Endothelial cell (in vitro differentiated cells): ENCODE measurements around the gene FBLN2. TPM values are rescaled to one million over a fixed set of nuclear protein-coding genes. Genes with fewer than 3 reads are reported as not detected.

Experiments used
- DNase-seq: peaks from one replicate; pipeline ENCODE4 v3.0.0; 2021; ENCODE audit warnings: low spot score
- H3K27ac Mint-ChIP-seq: one replicate; pipeline ENCODE4 v1.8.0; 2021; ENCODE audit warnings: mixed read lengths, inconsistent platforms; ENCODE audit not compliant: unreplicated experiment
- H3K27me3 Mint-ChIP-seq: one replicate; pipeline ENCODE4 v1.8.0; 2021; ENCODE audit warnings: mild to moderate bottlenecking, moderate library complexity, mixed read lengths, inconsistent platforms; ENCODE audit not compliant: unreplicated experiment
- H3K36me3 Mint-ChIP-seq: one replicate; pipeline ENCODE4 v1.8.0; 2021; ENCODE audit warnings: mild to moderate bottlenecking, low read depth, mixed read lengths, inconsistent platforms; ENCODE audit not compliant: unreplicated experiment
- H3K4me1 Mint-ChIP-seq: one replicate; pipeline ENCODE4 v1.8.0; 2021; ENCODE audit warnings: mild to moderate bottlenecking, mixed read lengths, inconsistent platforms; ENCODE audit not compliant: unreplicated experiment
- H3K4me3 Mint-ChIP-seq: one replicate; pipeline ENCODE4 v1.8.0; 2021; ENCODE audit warnings: mild to moderate bottlenecking, mixed read lengths, inconsistent platforms; ENCODE audit not compliant: unreplicated experiment
- H3K9me3 Mint-ChIP-seq: one replicate; pipeline ENCODE4 v1.8.0; 2021; ENCODE audit warnings: mixed read lengths, inconsistent platforms; ENCODE audit not compliant: unreplicated experiment
- total RNA-seq: library from RNA; stranded (reverse); fragmentation: NEBNext Ultra II Directional; extraction: Animal tissue kit (Norgen Biotek cat#: 25700); gene quantifications from one replicate; pipeline ENCODE4 v1.2.1, GENCODE V29; 2021; ENCODE audit not compliant: unreplicated experiment
- TF ChIP-seq, protein P1 (sequence below): fragments of 200-600 bp; sonication (generic); IDR thresholded peaks from one replicate; pipeline ENCODE4 v1.5.0; 2021; ENCODE audit warnings: antibody characterized with exemption; ENCODE audit not compliant: unreplicated experiment

FBLN2 gene
- total RNA-seq, 1 donor from 2014 or later = 10.5 TPM

- no peaks in the 10 kb centered on the region for H3K36me3 Mint-ChIP-seq
- no peak for DNase-seq
- TF ChIP-seq, protein P1, sequence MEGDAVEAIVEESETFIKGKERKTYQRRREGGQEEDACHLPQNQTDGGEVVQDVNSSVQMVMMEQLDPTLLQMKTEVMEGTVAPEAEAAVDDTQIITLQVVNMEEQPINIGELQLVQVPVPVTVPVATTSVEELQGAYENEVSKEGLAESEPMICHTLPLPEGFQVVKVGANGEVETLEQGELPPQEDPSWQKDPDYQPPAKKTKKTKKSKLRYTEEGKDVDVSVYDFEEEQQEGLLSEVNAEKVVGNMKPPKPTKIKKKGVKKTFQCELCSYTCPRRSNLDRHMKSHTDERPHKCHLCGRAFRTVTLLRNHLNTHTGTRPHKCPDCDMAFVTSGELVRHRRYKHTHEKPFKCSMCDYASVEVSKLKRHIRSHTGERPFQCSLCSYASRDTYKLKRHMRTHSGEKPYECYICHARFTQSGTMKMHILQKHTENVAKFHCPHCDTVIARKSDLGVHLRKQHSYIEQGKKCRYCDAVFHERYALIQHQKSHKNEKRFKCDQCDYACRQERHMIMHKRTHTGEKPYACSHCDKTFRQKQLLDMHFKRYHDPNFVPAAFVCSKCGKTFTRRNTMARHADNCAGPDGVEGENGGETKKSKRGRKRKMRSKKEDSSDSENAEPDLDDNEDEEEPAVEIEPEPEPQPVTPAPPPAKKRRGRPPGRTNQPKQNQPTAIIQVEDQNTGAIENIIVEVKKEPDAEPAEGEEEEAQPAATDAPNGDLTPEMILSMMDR = no peak
- no peaks in the 10 kb centered on the region for H3K4me1 Mint-ChIP-seq
- no peak overlapping the region for H3K27ac Mint-ChIP-seq
- peaks cover 10% of the 10 kb centered on the region for H3K27me3 Mint-ChIP-seq
- H3K4me3 Mint-ChIP-seq = no peak overlapping the region
- no peaks in the 10 kb centered on the region for H3K9me3 Mint-ChIP-seq
Observed at GRCh38 chr3:13663781-13664535, 115.0 kb downstream of the FBLN2 start.

- H3K9me3 Mint-ChIP-seq = no peaks in the 10 kb centered on the region
- TF ChIP-seq, protein P1 = no peak
- no peak overlapping the region for H3K4me3 Mint-ChIP-seq
- no peak for DNase-seq
- peaks cover 6% of the 10 kb centered on the region for H3K27me3 Mint-ChIP-seq
- no peak overlapping the region for H3K27ac Mint-ChIP-seq
- H3K36me3 Mint-ChIP-seq = no peaks in the 10 kb centered on the region
- no peaks in the 10 kb centered on the region for H3K4me1 Mint-ChIP-seq
Observed at GRCh38 chr3:13665582-13666226, 116.8 kb downstream of the FBLN2 start.

GRCh38 chr3:13666227-13666619 lies 117.3 kb downstream of the FBLN2 start:
- Mint-ChIP-seq H3K4me1 (no peaks in the 10 kb centered on the region), H3K27ac (no peak overlapping the region), H3K27me3 (peaks cover 6% of the 10 kb centered on the region), H3K36me3 (no peaks in the 10 kb centered on the region), H3K4me3 (no peak overlapping the region), H3K9me3 (no peaks in the 10 kb centered on the region)
- TF ChIP-seq, protein P1 = no peak
- DNase-seq = no peak

GRCh38 chr3:13666781-13667709 lies 118.1 kb downstream of the FBLN2 start:
- no peak for DNase-seq
- Mint-ChIP-seq H3K27ac (no peak overlapping the region), H3K4me1 (no peaks in the 10 kb centered on the region), H3K27me3 (peaks cover 7% of the 10 kb centered on the region), H3K36me3 (no peaks in the 10 kb centered on the region), H3K4me3 (no peak overlapping the region), H3K9me3 (no peaks in the 10 kb centered on the region)
- TF ChIP-seq, protein P1 = no peak
